H1 (cell line): ENCODE data around the gene MRTFB. TPM values are rescaled to one million over a fixed set of nuclear protein-coding genes. Genes with fewer than 3 reads are reported as not detected.

Source experiments
- CTCF ChIA-PET: fragments of 300-600 bp; sonication (Branson Sonifier 250); formaldehyde crosslinking; loops from one replicate; lab custom pipeline; 2021; ENCODE audit not compliant: partially characterized antibody; lab: Charles Lee
- POLR2A ChIA-PET: fragments of 300-600 bp; sonication (Branson Sonifier 250); formaldehyde crosslinking; loops from one replicate; lab custom pipeline; 2021; ENCODE audit warnings: inconsistent platforms; ENCODE audit not compliant: partially characterized antibody; lab: Charles Lee
- DNase-seq, 2 experiments: peaks; one replicate each; pipeline versions ENCODE4 v3.0.0 to v3.0.0-alpha.2; 2010 to 2022; ENCODE audit warnings: low spot score in 2 of 2, low read depth in 1 of 2, mixed read lengths in 1 of 2
- FAIRE-seq: peaks from 2 replicates; lab custom pipeline; 2011; peaks lifted over from hg19 to GRCh38; lab: Jason Lieb, UNC
- H2AFZ ChIP-seq: 2 replicates; pipeline ENCODE4 v1.8.1; 2012; ENCODE audit warnings: low read length, inconsistent platforms
- H2AK5ac ChIP-seq: 2 replicates; pipeline ENCODE4 v1.6.1; 2013; ENCODE audit warnings: low read depth, low read length
- H2BK120ac ChIP-seq: replicated peaks from 2 replicates; pipeline ENCODE3; 2013; ENCODE audit warnings: low read depth, low read length, inconsistent platforms
- H2BK12ac ChIP-seq: 2 replicates; pipeline ENCODE4 v1.6.1; 2013; ENCODE audit warnings: low read depth, low read length
- H2BK15ac ChIP-seq: 2 replicates; pipeline ENCODE4 v1.6.1; 2013; ENCODE audit warnings: low read length
- H2BK20ac ChIP-seq: 2 replicates; pipeline ENCODE4 v1.6.1; 2013; ENCODE audit warnings: low read length
- H2BK5ac ChIP-seq: 2 replicates; pipeline ENCODE4 v1.6.1; 2013; ENCODE audit warnings: low read depth, low read length
- H3K14ac ChIP-seq: 2 replicates; pipeline ENCODE4 v1.6.1; 2013; ENCODE audit warnings: inconsistent platforms; ENCODE audit not compliant: insufficient read length
- H3K18ac ChIP-seq: 2 replicates; pipeline ENCODE4 v1.6.1; 2013; ENCODE audit warnings: low read length; ENCODE audit errors: extremely low read depth
- H3K23ac ChIP-seq: 2 replicates; pipeline ENCODE4 v1.6.1; 2013; ENCODE audit warnings: inconsistent platforms; ENCODE audit not compliant: insufficient read length
- H3K23me2 ChIP-seq: 2 replicates; pipeline ENCODE4 v1.6.1; 2013; ENCODE audit warnings: low read depth, low read length
- H3K27ac ChIP-seq: 2 replicates; pipeline ENCODE4 v1.6.1; 2011; ENCODE audit warnings: low read depth, low read length, inconsistent platforms
- H3K27me3 ChIP-seq, 4 experiments: replicated peaks in 1 of 4; 1 replicate in 1 of 4; 2 replicates in 3 of 4; pipeline versions ENCODE4 v1.6.1 to v1.8.1; 2011 to 2013; ENCODE audit warnings: low read length in 3 of 4, mild to moderate bottlenecking in 3 of 4, inconsistent platforms in 2 of 4, mixed read lengths in 2 of 4, moderate library complexity in 1 of 4; ENCODE audit not compliant: control insufficient read depth in 3 of 4, insufficient read depth in 3 of 4; ENCODE audit errors: extremely low read depth in 1 of 4
- H3K36me3 ChIP-seq, 4 experiments: 2 replicates each; pipeline versions ENCODE4 v1.6.1 to v1.8.1; 2011 to 2013; ENCODE audit warnings: mild to moderate bottlenecking in 4 of 4, low read length in 3 of 4, moderate library complexity in 2 of 4, control low read depth in 1 of 4, inconsistent platforms in 1 of 4; ENCODE audit not compliant: insufficient read depth in 4 of 4, control insufficient read depth in 2 of 4
- H3K4ac ChIP-seq: replicated peaks from 2 replicates; pipeline ENCODE3; 2013; ENCODE audit warnings: low read length, low read depth, mixed read lengths, inconsistent platforms; ENCODE audit not compliant: insufficient read length
- H3K4me1 ChIP-seq, 4 experiments: replicated peaks in 1 of 4; 1 replicate in 1 of 4; 2 replicates in 3 of 4; pipeline versions ENCODE4 v1.6.1 to v1.8.1; 2011 to 2013; ENCODE audit warnings: low read length in 3 of 4, inconsistent platforms in 2 of 4, mixed read lengths in 1 of 4; ENCODE audit not compliant: insufficient read depth in 4 of 4, control insufficient read depth in 3 of 4
- H3K4me2 ChIP-seq, 2 experiments: 2 replicates each; pipeline versions ENCODE4 v1.6.1 to v1.8.1; 2011 to 2013; ENCODE audit warnings: low read depth in 2 of 2, low read length in 2 of 2, control low read depth in 1 of 2, inconsistent platforms in 1 of 2, mild to moderate bottlenecking in 1 of 2; ENCODE audit not compliant: insufficient read depth in 1 of 2
- H3K4me3 ChIP-seq, 4 experiments: fragments of 200-600, 300-600 bp in 1 of 4; sonication (generic), shearing (Covaris generic), sonication (Bioruptor Twin) in 1 of 4; 2 replicates each; pipeline versions ENCODE4 v1.5.1 to v1.8.1; 2011 to 2016; ENCODE audit warnings: low read length in 4 of 4, low read depth in 3 of 4, control low read depth in 2 of 4, inconsistent platforms in 2 of 4, mild to moderate bottlenecking in 2 of 4, mixed read lengths in 1 of 4, moderate library complexity in 1 of 4; ENCODE audit not compliant: insufficient read depth in 2 of 4; ENCODE audit errors: extremely low read depth in 1 of 4
- H3K56ac ChIP-seq: replicated peaks from 2 replicates; pipeline ENCODE3; 2013; ENCODE audit warnings: low read depth, mild to moderate bottlenecking, mixed read lengths, low read length, inconsistent platforms; ENCODE audit not compliant: insufficient read length
- H3K79me1 ChIP-seq: 2 replicates; pipeline ENCODE4 v1.6.1; 2013; ENCODE audit warnings: low read depth, low read length, control low read depth
- H3K79me2 ChIP-seq, 2 experiments: 2 replicates each; pipeline versions ENCODE4 v1.6.1 to v1.8.1; 2012 to 2013; ENCODE audit warnings: low read length in 2 of 2, mild to moderate bottlenecking in 2 of 2, inconsistent platforms in 1 of 2; ENCODE audit not compliant: insufficient read depth in 2 of 2, control insufficient read depth in 1 of 2
- H3K9ac ChIP-seq, 4 experiments: replicated peaks in 1 of 4; 1 replicate in 1 of 4; 2 replicates in 3 of 4; pipeline versions ENCODE4 v1.6.1 to v1.8.1; 2011 to 2013; ENCODE audit warnings: low read depth in 3 of 4, low read length in 3 of 4, control low read depth in 2 of 4, mild to moderate bottlenecking in 2 of 4, moderate library complexity in 2 of 4, inconsistent platforms in 1 of 4; ENCODE audit errors: extremely low read depth in 1 of 4
- H3K9me3 ChIP-seq, 2 experiments: 2 replicates each; pipeline versions ENCODE4 v1.6.1 to v1.8.1; 2012 to 2013; ENCODE audit warnings: mild to moderate bottlenecking in 2 of 2, moderate library complexity in 2 of 2, control low read depth in 1 of 2, inconsistent platforms in 1 of 2, low read depth in 1 of 2, low read length in 1 of 2, mixed read lengths in 1 of 2; ENCODE audit not compliant: insufficient read depth in 2 of 2
- H4K20me1 ChIP-seq, 2 experiments: replicated peaks in 1 of 2; 2 replicates each; pipeline versions ENCODE3 to v1.8.1; 2011 to 2013; ENCODE audit warnings: inconsistent platforms in 2 of 2, low read length in 2 of 2, mild to moderate bottlenecking in 1 of 2; ENCODE audit not compliant: insufficient read depth in 2 of 2, control insufficient read depth in 1 of 2
- H4K5ac ChIP-seq: 2 replicates; pipeline ENCODE4 v1.6.1; 2013; ENCODE audit warnings: low read length, low read depth, mixed read lengths, inconsistent platforms; ENCODE audit not compliant: insufficient read length
- H4K8ac ChIP-seq: 2 replicates; pipeline ENCODE4 v1.8.0; 2013; ENCODE audit warnings: mild to moderate bottlenecking, moderate library complexity, low read length, inconsistent platforms; ENCODE audit not compliant: insufficient read depth; ENCODE audit errors: extremely low read depth
- H4K91ac ChIP-seq: replicated peaks from 2 replicates; pipeline ENCODE3; 2013; ENCODE audit warnings: low read length, mixed read lengths, inconsistent platforms; ENCODE audit not compliant: insufficient read length
- GTF2F1 ChIP-seq: IDR thresholded peaks from 2 replicates; pipeline ENCODE4 v1.6.1; 2012; ENCODE audit warnings: low read depth, low read length, improper control_type of control experiment, borderline replicate concordance
- HDAC6 ChIP-seq: IDR thresholded peaks from one replicate; pipeline ENCODE4 v1.7.1; 2012; ENCODE audit warnings: low read depth, mild to moderate bottlenecking, inconsistent platforms, low read length, moderate library complexity
- MAX ChIP-seq: IDR thresholded peaks from 2 replicates; pipeline ENCODE4 v1.6.1; 2012; ENCODE audit warnings: inconsistent platforms
- SIN3A ChIP-seq, 2 experiments: IDR thresholded peaks in 1 of 2; conservative IDR thresholded peaks in 1 of 2; 2 replicates each; pipeline ENCODE4 v1.6.1; 2011 to 2012; ENCODE audit warnings: low read length in 2 of 2, improper control_type of control experiment in 1 of 2, low read depth in 1 of 2, mild to moderate bottlenecking in 1 of 2
- TCF12 ChIP-seq: IDR thresholded peaks from 2 replicates; pipeline ENCODE4 v1.6.1; 2011; ENCODE audit warnings: low read depth, mild to moderate bottlenecking, low read length
- TEAD4 ChIP-seq: IDR thresholded peaks from 2 replicates; pipeline ENCODE4 v1.6.1; 2012; ENCODE audit warnings: low read depth, low read length, inconsistent platforms, mixed read lengths
- WGBS, 2 experiments: shearing (Covaris generic) in 1 of 2; methylation state at CpG; one replicate each; pipeline versions ENCODE4 v1.1.6 to v1.1.7; 2013 to 2015; ENCODE audit warnings: low lambda C conversion rate in 2 of 2, mixed read lengths in 2 of 2, inconsistent platforms in 1 of 2, low coverage in 1 of 2, missing lambda C conversion rate in 1 of 2; ENCODE audit not compliant: insufficient replicate concordance in 2 of 2, insufficient coverage in 1 of 2, insufficient read length in 1 of 2; ENCODE audit errors: extremely low coverage in 1 of 2, missing lambda C conversion rate in 1 of 2; 5-methylcytosine and 5-hydroxymethylcytosine counted together
- polyA plus RNA-seq, 7 experiments: library from polyadenylated mRNA; depleted of rRNA in 3 of 7; stranded (reverse) in 5 of 7; unstranded in 2 of 7; fragments of >200 nt in 5 of 7; fragments of 200-250 nt in 2 of 7; gene quantifications; 1 replicate in 5 of 7; 2 replicates in 1 of 7; 4 replicates in 1 of 7; pipeline versions ENCODE4 v1.2.1 to v1.2.3, GENCODE V29; 2011 to 2013; ENCODE audit warnings: missing spikeins in 2 of 7, mixed read lengths in 2 of 7
- total RNA-seq: library from RNA; stranded (reverse); fragmentation: NEBNext Ultra II Directional; extraction: Animal tissue kit (Norgen Biotek cat#: 25700); gene quantifications from 2 replicates; pipeline ENCODE4 v1.2.1, GENCODE V29; 2021

Gene MRTFB
- total and polyA plus RNA-seq, 2 of the 8 experiments (the other 6 are each of a cell fraction or from before 2014, with no cell fraction given) = 13.5 to 34.9 TPM

- POLR2A ChIA-PET = interaction anchor here (1.5 kb wide), 1 partner anchor 13 kb away, joined by 3 read pairs; no protein-coding TSS in a partner anchor
- Histone ChIP-seq H3K36me3 (no peaks in the 10 kb centered on the region), H4K5ac (no peak overlapping the region), H3K4me2 (no peak overlapping the region), H3K9ac (no peak overlapping the region; a peak in 1 of 7 replicates), H3K27ac (no peak overlapping the region), H2BK20ac (no peak overlapping the region), H2AFZ (no peak overlapping the region), H3K23ac (no peak overlapping the region), H4K91ac (no peak overlapping the region), H2BK15ac (no peak overlapping the region), H3K9me3 (peaks cover 0 to 2% of the 10 kb centered on the region in 2 experiments; a peak in 1 of 4 replicates), H2BK5ac (no peak overlapping the region), H3K79me2 (no peaks in the 10 kb centered on the region), H3K23me2 (no peaks in the 10 kb centered on the region), H3K56ac (no peak overlapping the region), H3K4me1 (peaks cover 2 to 17% (median 6%) of the 10 kb centered on the region in 4 experiments), H3K14ac (no peak overlapping the region), H3K18ac (no peak overlapping the region), H2BK12ac (no peak overlapping the region), H3K27me3 (no peaks in the 10 kb centered on the region), H3K4me3 (no peak overlapping the region), H2BK120ac (no peak overlapping the region), H4K20me1 (no peaks in the 10 kb centered on the region), H3K4ac (no peak overlapping the region), H4K8ac (no peak overlapping the region), H3K79me1 (no peaks in the 10 kb centered on the region), H2AK5ac (no peak overlapping the region)
- CTCF ChIA-PET = interaction anchor here (0.7 to 3.9 kb wide), 11 partner anchors 10 to 1354 kb away, joined by 3 to 12 read pairs (median 4); no protein-coding TSS in a partner anchor
- no peak for DNase-seq
- FAIRE-seq = no peak
- 91% methylated on average over 2 of the region's 2 CpGs; no CpG with 5 or more reads in 1 of the 2 experiments for WGBS, 2 experiments
- TF ChIP-seq TEAD4 (no peak), HDAC6 (no peak), MAX (no peak), SIN3A (conservative IDR thresholded peaks at IDR 0.05 in 1 of 2, IDR thresholded peaks at IDR 0.05 in 1 of 2; ENCODE audit: low read depth in 1 of 2, low read length in 2 of 2) (no peak), TCF12 (no peak), GTF2F1 (no peak)
Measured at GRCh38 chr16:14278749-14279148, 207.6 kb downstream of the MRTFB start.
